Testis (tissue), 2 donors: ENCODE results near the gene DEAF1.

ENCODE experiments used
- CTCF ChIP-seq, 3 experiments: fragments of 450-650 bp in 2 of 3; fragments of 200-600 bp in 1 of 3; sonication (generic) in 1 of 3; IDR thresholded peaks; one replicate each; pipeline ENCODE4 v1.5.1; 2016 to 2019; ENCODE audit warnings: antibody characterized with exemption in 3 of 3, mild to moderate bottlenecking in 2 of 3, moderate library complexity in 1 of 3
- POLR2A ChIP-seq: fragments of 450-650 bp; IDR thresholded peaks from one replicate; pipeline ENCODE4 v1.6.1; 2017; ENCODE audit warnings: antibody characterized with exemption, mild to moderate bottlenecking, moderate library complexity

GRCh38 chr11:709109-709997 is 14.3 kb upstream of the DEAF1 start:
- no peak for TF ChIP-seq CTCF (IDR thresholded peaks at IDR 0.05)
- TF ChIP-seq POLR2A, result no peak
